IMR-90 (cell line): ENCODE data around the gene SLC44A5. TPM values are rescaled to one million over a fixed set of nuclear protein-coding genes. Genes with fewer than 3 reads are reported as not detected.

Experiments used
- ATAC-seq: fragments of 200-7000 bp; cut with Tn5 transposase; 2 replicates; pipeline ENCODE4 v1.9.1; 2020; ENCODE audit warnings: low read depth, mild to moderate bottlenecking, moderate library complexity
- BruUV-seq: library from RNA; stranded (reverse); fragments of 400-500 nt; replicated peaks from 2 replicates; lab custom pipeline; 2021; lab: Mats Ljungman, UMichigan
- CTCF ChIA-PET: fragments of 300-600 bp; formaldehyde crosslinking; extraction: SDS; loops from one replicate; lab custom pipeline; 2021; ENCODE audit warnings: antibody characterized with exemption; lab: Yijun Ruan, JAX
- POLR2A ChIA-PET: fragments of 300-600 bp; sonication (Branson Sonifier 250); formaldehyde crosslinking; loops from one replicate; lab custom pipeline; 2022; ENCODE audit warnings: antibody characterized with exemption; ENCODE audit not compliant: unreplicated experiment; lab: Charles Lee
- DNase-seq: peaks from one replicate; pipeline ENCODE4 v3.0.0; 2013
- H2AFZ ChIP-seq: replicated peaks from 2 replicates; pipeline ENCODE3; 2013; ENCODE audit warnings: low read length, mild to moderate bottlenecking; ENCODE audit not compliant: poor library complexity
- H2AK5ac ChIP-seq: 2 replicates; pipeline ENCODE4 v1.6.1; 2013; ENCODE audit warnings: low read depth, low read length, inconsistent platforms
- H2AK9ac ChIP-seq: replicated peaks from 2 replicates; pipeline ENCODE3; 2013; ENCODE audit warnings: mild to moderate bottlenecking, low read depth, low read length, moderate library complexity; ENCODE audit not compliant: poor library complexity
- H2BK120ac ChIP-seq: 2 replicates; pipeline ENCODE4 v1.6.1; 2013; ENCODE audit warnings: low read depth, low read length, inconsistent platforms
- H2BK15ac ChIP-seq: 3 replicates; pipeline ENCODE4 v1.6.1; 2013; ENCODE audit warnings: low read depth, low read length, inconsistent platforms
- H2BK20ac ChIP-seq: 2 replicates; pipeline ENCODE4 v1.6.1; 2013; ENCODE audit warnings: low read depth, mild to moderate bottlenecking, inconsistent platforms, low read length, moderate library complexity
- H2BK5ac ChIP-seq: 2 replicates; pipeline ENCODE4 v1.6.1; 2013; ENCODE audit warnings: mild to moderate bottlenecking, low read depth, low read length, inconsistent platforms; ENCODE audit not compliant: poor library complexity, severe bottlenecking
- H3K14ac ChIP-seq: replicated peaks from 2 replicates; pipeline ENCODE4 v1.6.1; 2013; ENCODE audit warnings: low read depth, low read length, inconsistent platforms
- H3K18ac ChIP-seq: 2 replicates; pipeline ENCODE4 v1.6.1; 2013; ENCODE audit warnings: low read depth, low read length, control low read depth
- H3K23ac ChIP-seq: 2 replicates; pipeline ENCODE4 v1.6.1; 2013; ENCODE audit warnings: low read depth, low read length, inconsistent platforms
- H3K27ac ChIP-seq: 2 replicates; pipeline ENCODE4 v1.5.1; 2013; ENCODE audit warnings: mild to moderate bottlenecking, control low read depth, low read length; ENCODE audit not compliant: insufficient read depth
- H3K27me3 ChIP-seq: 2 replicates; pipeline ENCODE4 v1.6.1; 2013; ENCODE audit warnings: low read length; ENCODE audit not compliant: control insufficient read depth, insufficient read depth
- H3K36me3 ChIP-seq: 2 replicates; pipeline ENCODE4 v1.6.1; 2013; ENCODE audit warnings: low read length, mixed read lengths; ENCODE audit not compliant: control insufficient read depth, insufficient read depth
- H3K4ac ChIP-seq: 2 replicates; pipeline ENCODE4 v1.6.1; 2013; ENCODE audit warnings: low read depth, low read length, inconsistent platforms
- H3K4me1 ChIP-seq: 2 replicates; pipeline ENCODE4 v1.6.1; 2013; ENCODE audit warnings: low read length, mixed read lengths; ENCODE audit not compliant: control insufficient read depth, insufficient read depth
- H3K4me2 ChIP-seq: 2 replicates; pipeline ENCODE4 v1.6.1; 2013; ENCODE audit warnings: low read depth, mild to moderate bottlenecking, control low read depth, low read length, moderate library complexity
- H3K4me3 ChIP-seq: 2 replicates; pipeline ENCODE4 v1.5.1; 2013; ENCODE audit warnings: low read depth, mild to moderate bottlenecking, control low read depth, low read length, moderate library complexity; ENCODE audit not compliant: insufficient read depth
- H3K56ac ChIP-seq: 2 replicates; pipeline ENCODE4 v1.6.1; 2013; ENCODE audit warnings: low read length, inconsistent platforms; ENCODE audit not compliant: insufficient read depth; ENCODE audit errors: extremely low read depth
- H3K79me1 ChIP-seq, 2 experiments: 2 replicates each; pipeline ENCODE4 v1.6.1; 2013; ENCODE audit warnings: low read length in 2 of 2, inconsistent platforms in 1 of 2, low read depth in 1 of 2
- H3K9ac ChIP-seq: 2 replicates; pipeline ENCODE4 v1.6.1; 2013; ENCODE audit warnings: low read depth, low read length, control low read depth
- H3K9me1 ChIP-seq: 2 replicates; pipeline ENCODE4 v1.6.1; 2013; ENCODE audit warnings: low read length, inconsistent platforms; ENCODE audit not compliant: insufficient read depth
- H3K9me3 ChIP-seq: 2 replicates; pipeline ENCODE4 v1.6.1; 2013; ENCODE audit warnings: low read length; ENCODE audit not compliant: control insufficient read depth, insufficient read depth
- H4K20me1 ChIP-seq: 2 replicates; pipeline ENCODE4 v1.6.1; 2013; ENCODE audit warnings: low read length, inconsistent platforms; ENCODE audit not compliant: insufficient read depth
- H4K5ac ChIP-seq: 2 replicates; pipeline ENCODE4 v1.6.1; 2013; ENCODE audit warnings: mild to moderate bottlenecking, low read depth, low read length, control low read depth
- H4K8ac ChIP-seq, 2 experiments: 2 replicates each; pipeline ENCODE4 v1.6.1; 2013; ENCODE audit warnings: low read depth in 2 of 2, low read length in 2 of 2, control low read depth in 1 of 2, inconsistent platforms in 1 of 2
- H4K91ac ChIP-seq: 2 replicates; pipeline ENCODE4 v1.6.1; 2013; ENCODE audit warnings: low read depth, low read length, inconsistent platforms; ENCODE audit not compliant: insufficient read depth
- MAZ ChIP-seq: IDR thresholded peaks from 2 replicates; pipeline ENCODE4 v1.6.1; 2012; ENCODE audit warnings: low read depth, mild to moderate bottlenecking, low read length, improper control_type of control experiment, moderate library complexity, borderline replicate concordance
- NFE2L2 ChIP-seq: fragments of 150-350 bp; IDR thresholded peaks from 2 replicates; pipeline ENCODE4 v1.6.1; 2016; ENCODE audit warnings: low read depth, mild to moderate bottlenecking, low read length
- RCOR1 ChIP-seq: IDR thresholded peaks from 2 replicates; pipeline ENCODE4 v1.6.1; 2012; ENCODE audit warnings: mild to moderate bottlenecking, low read length, improper control_type of control experiment; ENCODE audit not compliant: insufficient replicate concordance
- RFX5 ChIP-seq: IDR thresholded peaks from 2 replicates; pipeline ENCODE4 v1.8.0; 2012; ENCODE audit warnings: low read depth, mild to moderate bottlenecking, low read length, moderate library complexity
- SMC3 ChIP-seq: fragments of 150-350 bp; IDR thresholded peaks from 2 replicates; pipeline ENCODE4 v1.6.1; 2016; ENCODE audit warnings: low read depth, mild to moderate bottlenecking, antibody characterized with exemption, low read length, moderate library complexity
- WGBS, 2 experiments: methylation state at CpG; one replicate each; pipeline versions ENCODE4 v1.1.5 to v1.1.7; 2013; ENCODE audit warnings: missing lambda C conversion rate in 2 of 2; ENCODE audit not compliant: insufficient read length in 1 of 2; ENCODE audit errors: extremely low coverage in 2 of 2; 5-methylcytosine and 5-hydroxymethylcytosine counted together
- dilution Hi-C: fragments of 300-500 bp; cut with HindIII; formaldehyde crosslinking; loops from one replicate; pipeline ENCODE4 v1.14.3; 2018; ENCODE audit warnings: low sequenced_read_pairs; ENCODE audit not compliant: unreplicated experiment
- in situ Hi-C: fragments of 300-500 bp; cut with MboI; formaldehyde crosslinking; loops from 3 replicates; pipeline ENCODE4 v1.14.3; 2019; ENCODE audit warnings: low sequenced_read_pairs, inconsistent platforms, mixed read lengths
- intact Hi-C: fragments of 100-400 bp; cut with micrococcal nuclease; formaldehyde crosslinking; loops from 2 replicates; pipeline ENCODE4 v1.10.0; 2022
- polyA plus RNA-seq, 3 experiments: library from polyadenylated mRNA; depleted of rRNA; stranded (reverse); fragments of >200 nt; gene quantifications; 2 replicates each; pipeline ENCODE4 v1.2.3, GENCODE V29; 2012; ENCODE audit warnings: low replicate concordance in 1 of 3
- total RNA-seq: library from RNA; depleted of rRNA; stranded (reverse); fragments of >200 nt; gene quantifications from 2 replicates; pipeline ENCODE4 v1.2.3, GENCODE V29; 2012
- TF ChIP-seq, protein P1 (sequence below): conservative IDR thresholded peaks from 2 replicates; pipeline ENCODE4 v1.5.1; 2012; ENCODE audit warnings: mild to moderate bottlenecking, low read depth, low read length, improper control_type of control experiment

SLC44A5 gene
- total and polyA plus RNA-seq, 2 of the 4 experiments (the other 2 are of a cell fraction): under 0.01 TPM; not detected in 1

DNA sequence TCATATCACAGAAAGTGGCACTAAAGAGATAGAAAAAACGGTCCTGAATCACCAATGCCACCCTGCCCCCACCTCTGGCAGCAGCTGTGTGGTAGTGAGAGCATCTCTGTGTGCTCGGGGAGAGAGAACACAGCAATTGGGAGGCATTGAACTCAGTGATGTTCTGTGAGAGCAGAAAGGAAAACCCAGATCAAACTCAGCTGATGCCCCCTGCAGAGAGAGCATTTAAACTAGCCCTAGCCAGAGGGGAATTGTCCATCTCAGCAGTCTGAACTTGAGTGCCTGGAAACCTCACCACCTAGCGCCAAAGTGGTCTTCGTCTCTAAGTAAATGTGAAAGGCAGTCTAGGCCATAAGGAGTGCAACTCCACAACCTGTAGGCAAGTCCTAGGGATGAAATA lies 21.3 kb downstream of the SLC44A5 start:
- no peak overlapping the region for H3K18ac ChIP-seq
- no peaks in the 10 kb centered on the region for H3K27me3 ChIP-seq
- H3K27ac ChIP-seq: no peak overlapping the region
- H2BK20ac ChIP-seq: no peak overlapping the region
- CTCF ChIA-PET: no interaction called here
- peaks cover 4% of the 10 kb centered on the region; the same call in 1 of the 2 replicates for H3K9me3 ChIP-seq
- TF ChIP-seq MAZ (no peak), SMC3 (no peak), RCOR1 (no peak), NFE2L2 (no peak), RFX5 (no peak)
- TF ChIP-seq, protein P1, sequence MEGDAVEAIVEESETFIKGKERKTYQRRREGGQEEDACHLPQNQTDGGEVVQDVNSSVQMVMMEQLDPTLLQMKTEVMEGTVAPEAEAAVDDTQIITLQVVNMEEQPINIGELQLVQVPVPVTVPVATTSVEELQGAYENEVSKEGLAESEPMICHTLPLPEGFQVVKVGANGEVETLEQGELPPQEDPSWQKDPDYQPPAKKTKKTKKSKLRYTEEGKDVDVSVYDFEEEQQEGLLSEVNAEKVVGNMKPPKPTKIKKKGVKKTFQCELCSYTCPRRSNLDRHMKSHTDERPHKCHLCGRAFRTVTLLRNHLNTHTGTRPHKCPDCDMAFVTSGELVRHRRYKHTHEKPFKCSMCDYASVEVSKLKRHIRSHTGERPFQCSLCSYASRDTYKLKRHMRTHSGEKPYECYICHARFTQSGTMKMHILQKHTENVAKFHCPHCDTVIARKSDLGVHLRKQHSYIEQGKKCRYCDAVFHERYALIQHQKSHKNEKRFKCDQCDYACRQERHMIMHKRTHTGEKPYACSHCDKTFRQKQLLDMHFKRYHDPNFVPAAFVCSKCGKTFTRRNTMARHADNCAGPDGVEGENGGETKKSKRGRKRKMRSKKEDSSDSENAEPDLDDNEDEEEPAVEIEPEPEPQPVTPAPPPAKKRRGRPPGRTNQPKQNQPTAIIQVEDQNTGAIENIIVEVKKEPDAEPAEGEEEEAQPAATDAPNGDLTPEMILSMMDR: no peak
- H3K14ac ChIP-seq: no peak overlapping the region
- no peaks in the 10 kb centered on the region for H4K20me1 ChIP-seq
- H3K4me3 ChIP-seq: no peak overlapping the region
- no peak overlapping the region for H2BK120ac ChIP-seq
- H3K4ac ChIP-seq: no peak overlapping the region
- H4K8ac ChIP-seq: no peak overlapping the region
- no peak overlapping the region for H4K91ac ChIP-seq
- H3K9me1 ChIP-seq: no peaks in the 10 kb centered on the region
- in situ Hi-C loops (no loop called here), dilution Hi-C loops (no loop called here), intact Hi-C loops (no loop called here)
- ATAC-seq (no peak), DNase-seq (no peak)
- H3K36me3 ChIP-seq: no peaks in the 10 kb centered on the region
- no peak overlapping the region for H2AK5ac ChIP-seq
- H3K56ac ChIP-seq: no peak overlapping the region
- no peak overlapping the region for H2AFZ ChIP-seq
- no TSS peak for BruUV-seq
- no peak overlapping the region for H4K5ac ChIP-seq
- H3K4me1 ChIP-seq: no peaks in the 10 kb centered on the region
- POLR2A ChIA-PET: no interaction called here
- no peaks in the 10 kb centered on the region for H3K79me1 ChIP-seq
- 33% methylated on average over 1 of the region's 4 CpGs; no CpG with 5 or more reads in 1 of the 2 experiments for WGBS, 2 experiments
- H3K9ac ChIP-seq: no peak overlapping the region
- H3K4me2 ChIP-seq: no peak overlapping the region
- no peak overlapping the region for H3K23ac ChIP-seq
- H2BK15ac ChIP-seq: no peak overlapping the region
- no peak overlapping the region for H2AK9ac ChIP-seq
- no peak overlapping the region for H2BK5ac ChIP-seq
